ENCODE measurements around the gene SLC2A4RG. TPM values are rescaled to one million over a fixed set of nuclear protein-coding genes. Genes with fewer than 3 reads are reported as not detected.

The SLC2A4RG gene
- total RNA-seq, 1 donor from 2014 or later, result 80.7 TPM

DNA sequence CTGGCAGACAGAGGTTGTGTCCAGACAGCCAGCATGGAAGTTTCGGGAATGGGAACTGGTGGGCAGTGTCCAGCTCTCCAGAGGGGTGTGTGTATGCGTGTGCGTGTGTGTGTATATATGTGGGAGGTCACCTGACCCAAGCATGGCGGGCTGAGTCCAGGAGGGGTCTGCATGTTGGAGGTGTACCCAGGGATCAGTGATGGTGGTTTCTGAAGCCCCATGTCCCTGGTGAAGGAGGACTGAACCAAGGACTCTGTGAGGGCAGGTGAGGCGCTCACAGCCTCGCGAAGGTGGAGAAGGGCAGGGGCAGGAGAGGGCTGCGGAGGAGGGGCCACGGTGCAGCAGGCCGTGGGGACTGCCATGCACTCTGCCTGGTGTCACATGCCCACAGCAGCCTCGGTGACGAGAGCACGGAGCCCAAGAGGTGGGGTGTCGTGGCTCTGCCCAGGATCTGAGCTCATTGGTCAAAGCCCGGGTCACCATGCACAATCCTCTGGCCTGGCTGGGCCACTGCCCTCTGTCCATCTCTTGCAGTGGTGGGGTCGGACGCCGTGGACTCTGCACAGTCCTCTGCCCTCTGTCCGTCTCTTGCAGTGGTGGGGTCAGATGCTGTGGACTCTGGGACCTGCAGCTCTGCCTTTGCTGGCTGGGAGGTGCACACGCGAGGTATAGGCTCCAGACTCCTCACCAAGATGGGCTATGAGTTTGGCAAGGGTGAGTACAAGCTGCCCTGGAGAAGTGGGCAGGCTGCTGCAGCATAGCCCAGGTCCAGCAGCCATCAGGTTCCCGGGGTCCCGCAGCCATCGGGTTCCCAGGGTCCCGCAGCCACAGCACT is 5.2 kb upstream of the SLC2A4RG start:
- H3K9me3 Mint-ChIP-seq (ENCODE audit: unreplicated experiment), result no peaks in the 10 kb centered on the region
- TF ChIP-seq, protein P1, sequence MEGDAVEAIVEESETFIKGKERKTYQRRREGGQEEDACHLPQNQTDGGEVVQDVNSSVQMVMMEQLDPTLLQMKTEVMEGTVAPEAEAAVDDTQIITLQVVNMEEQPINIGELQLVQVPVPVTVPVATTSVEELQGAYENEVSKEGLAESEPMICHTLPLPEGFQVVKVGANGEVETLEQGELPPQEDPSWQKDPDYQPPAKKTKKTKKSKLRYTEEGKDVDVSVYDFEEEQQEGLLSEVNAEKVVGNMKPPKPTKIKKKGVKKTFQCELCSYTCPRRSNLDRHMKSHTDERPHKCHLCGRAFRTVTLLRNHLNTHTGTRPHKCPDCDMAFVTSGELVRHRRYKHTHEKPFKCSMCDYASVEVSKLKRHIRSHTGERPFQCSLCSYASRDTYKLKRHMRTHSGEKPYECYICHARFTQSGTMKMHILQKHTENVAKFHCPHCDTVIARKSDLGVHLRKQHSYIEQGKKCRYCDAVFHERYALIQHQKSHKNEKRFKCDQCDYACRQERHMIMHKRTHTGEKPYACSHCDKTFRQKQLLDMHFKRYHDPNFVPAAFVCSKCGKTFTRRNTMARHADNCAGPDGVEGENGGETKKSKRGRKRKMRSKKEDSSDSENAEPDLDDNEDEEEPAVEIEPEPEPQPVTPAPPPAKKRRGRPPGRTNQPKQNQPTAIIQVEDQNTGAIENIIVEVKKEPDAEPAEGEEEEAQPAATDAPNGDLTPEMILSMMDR (IDR thresholded peaks at IDR 0.05), result no peak
- H3K27ac Mint-ChIP-seq (ENCODE audit: unreplicated experiment), result no peak overlapping the region
- no peak for DNase-seq (ENCODE audit: extremely low spot score, unreplicated experiment)
- H3K36me3 Mint-ChIP-seq (ENCODE audit: unreplicated experiment), result peaks cover 7% of the 10 kb centered on the region
- H3K4me1 Mint-ChIP-seq (ENCODE audit: unreplicated experiment), result no peaks in the 10 kb centered on the region
- H3K27me3 Mint-ChIP-seq (ENCODE audit: unreplicated experiment), result no peaks in the 10 kb centered on the region
- no peak overlapping the region for H3K4me3 Mint-ChIP-seq (ENCODE audit: unreplicated experiment)

DNA sequence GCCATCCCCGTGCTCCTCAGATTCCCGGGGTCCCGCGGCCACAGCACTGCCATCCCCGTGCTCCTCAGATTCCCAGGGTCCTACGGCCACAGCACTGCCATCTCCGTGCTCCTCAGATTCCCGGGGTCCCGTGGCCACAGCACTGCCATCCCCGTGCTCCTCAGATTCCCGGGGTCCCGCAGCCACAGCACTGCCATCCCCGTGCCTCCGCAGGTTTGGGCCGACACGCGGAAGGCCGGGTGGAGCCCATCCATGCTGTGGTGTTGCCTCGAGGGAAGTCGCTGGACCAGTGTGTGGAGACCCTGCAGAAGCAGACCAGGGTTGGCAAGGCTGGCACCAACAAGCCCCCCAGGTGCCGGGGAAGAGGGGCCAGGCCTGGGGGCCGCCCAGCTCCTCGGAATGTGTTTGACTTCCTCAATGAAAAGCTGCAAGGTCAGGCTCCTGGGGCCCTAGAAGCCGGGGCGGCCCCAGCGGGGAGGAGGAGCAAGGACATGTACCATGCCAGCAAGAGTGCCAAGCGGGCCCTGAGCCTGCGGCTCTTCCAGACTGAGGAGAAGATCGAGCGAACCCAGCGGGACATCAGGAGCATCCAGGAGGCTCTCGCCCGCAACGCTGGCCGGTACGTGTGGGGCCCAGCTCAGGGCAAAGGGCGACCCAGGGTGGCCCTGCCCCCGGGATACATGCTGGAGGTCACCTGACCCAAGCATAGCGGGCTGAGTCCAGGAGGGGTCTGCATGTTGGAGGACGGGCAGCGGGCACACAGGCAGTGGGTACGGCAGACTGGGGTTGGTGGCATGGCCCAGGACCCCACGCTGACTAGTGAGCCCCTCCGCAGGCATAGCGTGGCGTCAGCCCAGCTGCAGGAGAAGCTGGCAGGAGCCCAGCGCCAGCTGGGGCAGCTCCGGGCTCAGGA is 4.4 kb upstream of the SLC2A4RG start:
- Mint-ChIP-seq H3K27me3 (ENCODE audit: unreplicated experiment) (no peaks in the 10 kb centered on the region), H3K36me3 (ENCODE audit: unreplicated experiment) (peaks cover 7% of the 10 kb centered on the region), H3K4me1 (ENCODE audit: unreplicated experiment) (no peaks in the 10 kb centered on the region), H3K4me3 (ENCODE audit: unreplicated experiment) (no peak overlapping the region), H3K27ac (ENCODE audit: unreplicated experiment) (no peak overlapping the region), H3K9me3 (ENCODE audit: unreplicated experiment) (no peaks in the 10 kb centered on the region)
- TF ChIP-seq, protein P1 (IDR thresholded peaks at IDR 0.05), result no peak
- no peak for DNase-seq (ENCODE audit: extremely low spot score, unreplicated experiment)

DNA sequence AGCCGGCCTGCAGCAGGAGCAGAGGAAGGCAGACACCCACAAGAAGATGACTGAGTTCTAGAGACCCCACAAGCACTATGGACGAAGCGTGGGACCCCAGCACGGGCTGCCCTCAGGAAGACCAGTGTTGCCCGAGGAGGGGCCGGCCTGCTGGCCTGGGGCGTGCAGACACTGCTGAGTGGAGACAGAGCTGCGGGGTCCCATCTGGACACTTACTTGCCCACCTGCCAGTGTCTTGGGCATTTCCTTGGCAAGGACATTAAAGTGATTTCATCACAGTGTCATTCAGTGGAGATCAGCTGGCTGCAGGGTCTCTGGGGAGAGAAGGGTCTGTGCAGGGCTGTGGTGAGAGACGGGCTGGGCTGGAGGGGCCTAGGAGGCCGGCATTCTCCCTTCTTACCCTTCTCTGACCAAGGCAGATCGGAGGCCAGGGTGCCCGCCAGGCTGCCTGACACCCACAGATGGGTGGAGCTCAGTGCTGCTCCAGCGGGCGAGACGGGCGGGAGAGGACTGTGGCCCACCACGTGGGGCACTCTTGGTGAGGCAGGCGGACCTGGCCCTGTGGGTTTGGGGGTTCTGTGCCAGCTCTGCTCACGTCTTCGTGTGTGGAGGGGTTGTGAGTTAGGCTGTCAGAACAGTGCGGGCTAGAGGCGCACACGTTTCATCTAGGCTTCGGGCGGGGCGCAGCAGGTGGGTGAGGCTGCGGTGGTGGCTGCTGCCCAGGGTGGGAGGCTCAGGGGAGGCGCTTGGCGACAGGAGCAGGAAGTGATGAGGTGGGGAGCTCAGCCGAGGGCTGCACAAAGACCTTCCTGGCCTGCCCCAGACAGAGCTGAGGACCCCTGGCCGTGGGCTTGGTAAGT is 3.5 kb upstream of the SLC2A4RG start, which contains the start of gene LIME1:
LIME1 (plus strand) TSS at position 806 of the 860 bp plus-strand sequence. CDS start 886 bp downstream, outside the sequence.
- no peaks in the 10 kb centered on the region for H3K9me3 Mint-ChIP-seq (ENCODE audit: unreplicated experiment)
- H3K4me3 Mint-ChIP-seq (ENCODE audit: unreplicated experiment), result no peak within 1 kb of the TSS
- H3K27me3 Mint-ChIP-seq (ENCODE audit: unreplicated experiment), result no peaks in the 10 kb centered on the region
- TF ChIP-seq, protein P1 (IDR thresholded peaks at IDR 0.05), result no peak
- H3K27ac Mint-ChIP-seq (ENCODE audit: unreplicated experiment), result no peak within 1 kb of the TSS
- DNase-seq (ENCODE audit: extremely low spot score, unreplicated experiment), result no peak
- no peaks in the 10 kb centered on the region for H3K4me1 Mint-ChIP-seq (ENCODE audit: unreplicated experiment)
- peaks cover 7% of the 10 kb centered on the region for H3K36me3 Mint-ChIP-seq (ENCODE audit: unreplicated experiment)

DNA sequence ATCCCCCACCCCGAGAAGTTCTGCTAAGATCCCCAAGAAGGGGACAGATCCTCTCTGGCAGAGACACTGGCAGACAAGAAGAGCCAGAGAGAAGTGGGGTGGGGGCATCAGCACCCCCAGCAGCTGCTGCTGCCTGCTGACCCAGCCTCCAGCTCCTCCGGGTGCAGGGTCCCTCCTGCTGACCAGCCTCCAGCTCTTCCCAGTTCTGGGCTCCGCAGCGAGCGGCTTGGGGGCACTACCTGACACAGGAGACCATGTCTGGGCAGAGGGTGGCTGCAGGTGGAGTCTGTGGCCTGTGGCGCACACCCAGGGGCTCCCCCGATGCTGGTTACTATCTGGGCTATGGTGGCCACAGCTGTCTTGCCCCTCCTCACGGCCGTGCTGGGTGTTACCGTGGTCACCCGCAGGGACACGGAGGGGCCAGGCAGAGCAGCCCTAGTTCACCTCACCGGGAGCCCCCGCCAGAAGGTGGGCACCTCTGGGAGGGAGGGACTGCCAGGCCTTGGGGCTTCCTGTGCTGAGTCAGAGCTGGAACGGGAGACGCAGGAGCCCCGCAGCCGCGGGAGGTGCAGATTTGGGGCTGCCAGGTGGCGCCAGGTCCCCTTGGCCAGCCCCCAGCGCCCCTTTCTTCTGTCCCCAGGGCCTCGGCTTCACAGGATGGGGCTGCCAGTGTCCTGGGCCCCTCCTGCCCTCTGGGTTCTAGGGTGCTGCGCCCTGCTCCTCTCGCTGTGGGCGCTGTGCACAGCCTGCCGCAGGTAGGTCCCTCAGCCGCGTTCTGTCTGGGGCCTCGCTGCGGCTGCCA is 2.5 kb upstream of the SLC2A4RG start:
- DNase-seq (ENCODE audit: extremely low spot score, unreplicated experiment), result no peak
- H3K27me3 Mint-ChIP-seq (ENCODE audit: unreplicated experiment), result no peaks in the 10 kb centered on the region
- TF ChIP-seq, protein P1 (IDR thresholded peaks at IDR 0.05), result no peak
- H3K4me3 Mint-ChIP-seq (ENCODE audit: unreplicated experiment), result no peak overlapping the region
- H3K27ac Mint-ChIP-seq (ENCODE audit: unreplicated experiment), result no peak overlapping the region
- peaks cover 7% of the 10 kb centered on the region for H3K36me3 Mint-ChIP-seq (ENCODE audit: unreplicated experiment)
- no peaks in the 10 kb centered on the region for H3K4me1 Mint-ChIP-seq (ENCODE audit: unreplicated experiment)
- H3K9me3 Mint-ChIP-seq (ENCODE audit: unreplicated experiment), result no peaks in the 10 kb centered on the region
